ENCODE data around the gene TRIM8.

The TRIM8 gene

DNA sequence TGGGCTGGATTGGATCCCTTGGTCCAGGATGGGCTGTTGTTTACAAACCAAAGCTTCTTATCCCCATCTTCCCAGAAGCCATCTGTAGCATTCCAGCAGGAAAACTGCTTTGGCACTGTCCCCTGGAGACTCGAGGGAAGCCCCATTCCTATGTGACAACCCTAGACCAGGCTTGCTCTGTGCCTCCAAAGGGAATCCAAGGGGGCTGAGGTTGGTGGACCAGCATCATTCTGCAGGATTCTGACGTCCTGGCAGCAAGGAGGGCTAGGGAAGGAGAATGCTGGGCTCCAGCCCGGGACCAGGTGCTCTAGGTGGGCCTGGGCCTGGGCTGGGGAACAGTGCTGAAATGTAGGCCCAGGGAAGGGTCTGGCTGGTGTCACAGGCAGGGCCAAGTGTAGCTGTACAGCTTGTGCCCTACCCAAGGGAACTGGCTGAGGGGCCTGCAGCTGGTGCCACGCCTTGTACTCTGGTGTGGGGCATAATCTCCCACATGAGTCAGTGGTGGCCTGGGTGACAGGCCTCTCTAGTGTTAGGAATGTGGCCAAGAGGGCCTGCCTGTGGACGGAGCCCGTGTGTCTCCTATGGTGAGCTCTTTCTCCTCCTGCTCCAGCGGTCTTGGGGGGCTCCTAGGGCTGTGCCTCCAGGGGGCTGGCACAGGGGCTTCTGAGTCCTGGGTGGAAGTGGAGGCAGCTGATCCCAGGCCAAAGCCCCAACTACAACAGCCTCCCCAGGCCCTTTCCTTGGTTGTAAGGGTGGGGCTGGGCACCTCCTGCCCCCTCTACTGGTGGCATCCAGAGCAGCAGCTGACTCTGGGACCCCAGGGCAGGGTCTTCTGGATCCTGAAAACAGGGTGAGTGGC is 25.2 kb downstream of the TRIM8 start:
- TF ChIP-seq, protein P1, sequence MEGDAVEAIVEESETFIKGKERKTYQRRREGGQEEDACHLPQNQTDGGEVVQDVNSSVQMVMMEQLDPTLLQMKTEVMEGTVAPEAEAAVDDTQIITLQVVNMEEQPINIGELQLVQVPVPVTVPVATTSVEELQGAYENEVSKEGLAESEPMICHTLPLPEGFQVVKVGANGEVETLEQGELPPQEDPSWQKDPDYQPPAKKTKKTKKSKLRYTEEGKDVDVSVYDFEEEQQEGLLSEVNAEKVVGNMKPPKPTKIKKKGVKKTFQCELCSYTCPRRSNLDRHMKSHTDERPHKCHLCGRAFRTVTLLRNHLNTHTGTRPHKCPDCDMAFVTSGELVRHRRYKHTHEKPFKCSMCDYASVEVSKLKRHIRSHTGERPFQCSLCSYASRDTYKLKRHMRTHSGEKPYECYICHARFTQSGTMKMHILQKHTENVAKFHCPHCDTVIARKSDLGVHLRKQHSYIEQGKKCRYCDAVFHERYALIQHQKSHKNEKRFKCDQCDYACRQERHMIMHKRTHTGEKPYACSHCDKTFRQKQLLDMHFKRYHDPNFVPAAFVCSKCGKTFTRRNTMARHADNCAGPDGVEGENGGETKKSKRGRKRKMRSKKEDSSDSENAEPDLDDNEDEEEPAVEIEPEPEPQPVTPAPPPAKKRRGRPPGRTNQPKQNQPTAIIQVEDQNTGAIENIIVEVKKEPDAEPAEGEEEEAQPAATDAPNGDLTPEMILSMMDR (IDR thresholded peaks at IDR 0.05; ENCODE audit: low read depth, low read length), result peak; percentile 63
- TF ChIP-seq MYC (IDR thresholded peaks at IDR 0.05; ENCODE audit: low read depth, low read length), result no peak
- DNase-seq (ENCODE audit: low read depth), result no peak
- H3K4me3 ChIP-seq (ENCODE audit: low read depth, low read length), result no peak overlapping the region

DNA sequence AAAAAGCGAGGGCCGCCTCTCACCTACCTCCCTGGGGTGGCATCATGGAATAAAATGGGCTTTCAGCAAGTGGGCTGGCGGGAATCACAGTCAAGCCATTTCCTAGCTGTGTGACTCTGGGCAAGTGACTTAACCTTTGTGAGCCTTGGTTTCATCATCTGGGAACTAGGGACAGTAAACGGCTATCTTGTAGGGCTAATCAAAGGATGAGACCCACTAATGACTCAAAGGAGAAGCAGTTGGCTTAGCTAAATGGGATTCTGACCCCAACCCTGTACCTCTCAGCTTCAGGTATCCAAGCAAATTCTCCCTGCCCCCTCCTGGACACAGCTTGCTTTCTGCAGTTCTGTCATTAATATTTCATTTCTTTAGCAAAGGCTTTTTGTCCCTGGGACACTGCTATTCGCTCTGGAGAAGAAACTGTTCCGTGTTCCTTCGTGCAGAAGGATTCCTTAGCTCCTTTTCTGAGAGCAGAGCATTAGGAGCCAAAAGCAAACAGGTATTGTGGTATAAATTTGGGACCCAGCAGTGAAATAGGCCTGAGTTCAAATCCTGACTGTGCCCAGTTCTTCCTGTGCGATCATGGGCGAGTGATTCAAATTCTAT is 25.9 kb downstream of the TRIM8 start:
- no peak for DNase-seq (ENCODE audit: low read depth)
- TF ChIP-seq POLR2A (IDR thresholded peaks at IDR 0.05; ENCODE audit: extremely low read depth, insufficient read length), result no peak
- TF ChIP-seq, protein P1 (IDR thresholded peaks at IDR 0.05; ENCODE audit: low read depth, low read length), result no peak
- TF ChIP-seq MYC (IDR thresholded peaks at IDR 0.05; ENCODE audit: low read depth, low read length), result no peak
- TF ChIP-seq, protein P2, sequence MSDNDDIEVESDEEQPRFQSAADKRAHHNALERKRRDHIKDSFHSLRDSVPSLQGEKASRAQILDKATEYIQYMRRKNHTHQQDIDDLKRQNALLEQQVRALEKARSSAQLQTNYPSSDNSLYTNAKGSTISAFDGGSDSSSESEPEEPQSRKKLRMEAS (IDR thresholded peaks at IDR 0.05; ENCODE audit: low read depth, low read length), result no peak
- H3K4me3 ChIP-seq (ENCODE audit: low read depth, low read length), result no peak overlapping the region

DNA sequence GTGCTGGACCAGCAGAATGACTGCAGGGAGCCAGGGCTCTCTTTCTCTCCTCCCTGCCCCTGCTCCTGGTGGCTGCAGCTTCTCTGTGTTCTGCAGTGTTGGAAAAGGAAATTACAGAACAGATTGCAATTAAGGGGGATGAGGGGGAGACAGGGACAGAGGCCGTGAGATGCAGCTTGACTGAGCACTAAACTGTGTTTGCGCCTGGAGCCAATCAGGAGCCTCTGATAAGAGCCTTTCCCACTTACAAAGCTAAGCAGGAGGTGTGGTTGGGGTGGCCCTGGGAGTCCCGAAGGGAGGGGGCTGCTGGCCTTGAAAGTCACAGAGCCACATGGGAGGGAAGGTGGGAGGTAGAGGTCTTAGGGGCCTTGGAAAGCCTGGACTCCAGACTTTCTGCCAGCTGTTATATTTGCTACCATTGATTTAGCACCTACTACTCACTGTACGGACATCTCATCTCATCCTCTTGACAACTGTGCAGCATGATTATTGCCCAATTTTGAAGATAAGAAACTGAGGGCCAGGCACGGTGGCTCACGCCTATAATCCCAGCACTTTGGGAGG is 26.7 kb downstream of the TRIM8 start:
- DNase-seq (ENCODE audit: low read depth), result no peak
- H3K4me3 ChIP-seq (ENCODE audit: low read depth, low read length), result no peak overlapping the region
- TF ChIP-seq MYC (IDR thresholded peaks at IDR 0.05; ENCODE audit: low read depth, low read length) (no peak), POLR2A (IDR thresholded peaks at IDR 0.05; ENCODE audit: extremely low read depth, insufficient read length) (no peak)
- TF ChIP-seq, protein P2 (IDR thresholded peaks at IDR 0.05; ENCODE audit: low read depth, low read length), result no peak
- TF ChIP-seq, protein P1 (IDR thresholded peaks at IDR 0.05; ENCODE audit: low read depth, low read length), result no peak

DNA sequence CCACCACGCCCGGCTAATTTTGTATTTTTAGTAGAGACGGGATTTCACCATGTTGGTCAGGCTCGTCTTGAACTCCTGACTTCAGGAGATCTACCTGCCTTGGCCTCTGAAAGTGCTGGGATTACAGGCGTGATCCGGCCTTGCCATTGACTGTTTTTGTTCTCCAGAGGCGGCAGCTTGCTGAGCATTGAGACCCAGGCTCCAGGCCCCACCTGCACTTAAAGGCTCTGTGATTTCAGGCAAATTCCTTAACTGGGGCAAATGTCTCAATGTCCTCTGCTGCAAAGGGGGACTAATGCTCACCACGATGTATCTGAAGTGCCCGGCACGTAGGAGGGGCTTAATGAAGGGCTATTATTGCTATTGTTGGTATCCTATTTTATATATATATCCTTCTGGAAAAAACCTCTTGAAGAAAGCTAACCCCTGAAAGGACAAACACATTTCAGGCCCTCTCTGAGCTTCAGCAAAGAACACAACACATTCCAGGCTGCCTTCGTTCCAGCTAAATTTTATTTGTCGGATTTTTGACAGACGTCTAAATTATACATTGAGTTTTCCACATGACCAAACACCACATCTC is 29.0 kb downstream of the TRIM8 start:
- DNase-seq (ENCODE audit: low read depth), result no peak
- TF ChIP-seq, protein P2 (IDR thresholded peaks at IDR 0.05; ENCODE audit: low read depth, low read length), result no peak
- TF ChIP-seq, protein P1 (IDR thresholded peaks at IDR 0.05; ENCODE audit: low read depth, low read length), result no peak
- no peak for TF ChIP-seq MYC (IDR thresholded peaks at IDR 0.05; ENCODE audit: low read depth, low read length)
- H3K4me3 ChIP-seq (ENCODE audit: low read depth, low read length), result no peak overlapping the region

DNA sequence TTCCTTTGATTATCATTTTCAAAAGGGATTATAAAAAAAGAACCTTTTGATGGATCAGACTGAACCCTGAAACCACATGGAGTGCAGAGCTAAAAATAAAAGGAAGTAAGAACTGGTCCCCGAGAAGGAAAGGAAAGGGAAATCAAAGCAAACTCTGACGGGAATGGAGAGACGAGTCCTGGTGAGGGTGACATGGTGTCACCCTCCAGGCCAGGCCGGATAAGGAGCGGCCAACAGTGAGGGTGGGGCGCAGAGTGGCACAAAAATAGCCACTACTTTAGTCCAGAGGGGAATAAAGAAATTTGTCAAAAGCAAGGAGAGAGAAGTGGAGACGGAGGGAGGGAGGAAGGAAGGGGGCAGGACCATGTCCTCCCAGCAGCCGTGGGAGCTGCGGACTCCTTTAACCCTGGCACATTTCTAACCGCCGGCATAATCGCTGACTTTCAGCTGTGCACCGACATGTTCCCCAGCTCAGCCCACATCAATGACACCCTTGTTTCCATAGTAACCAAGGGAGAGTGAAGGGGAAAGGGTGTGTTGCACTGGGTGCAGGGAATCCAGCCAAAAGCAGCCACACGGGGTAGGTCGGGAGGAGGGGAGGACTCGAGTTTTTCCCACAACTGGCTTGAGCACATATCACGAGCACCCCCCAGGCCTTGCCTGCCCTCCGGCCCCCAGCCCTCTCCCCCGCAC is 29.7 kb downstream of the TRIM8 start:
- no peak overlapping the region for H3K4me3 ChIP-seq (ENCODE audit: low read depth, low read length)
- no peak for DNase-seq (ENCODE audit: low read depth)
- TF ChIP-seq, protein P2 (IDR thresholded peaks at IDR 0.05; ENCODE audit: low read depth, low read length), result no peak
- TF ChIP-seq, protein P1 (IDR thresholded peaks at IDR 0.05; ENCODE audit: low read depth, low read length), result no peak
- TF ChIP-seq POLR2A (IDR thresholded peaks at IDR 0.05; ENCODE audit: extremely low read depth, insufficient read length) (no peak), MYC (IDR thresholded peaks at IDR 0.05; ENCODE audit: low read depth, low read length) (no peak)

All from NB4 (cell line).